HL-60 (cell line): ENCODE results near the gene LY9.

Experiments
- POLR2AphosphoS5 ChIP-seq: IDR thresholded peaks from 2 replicates; pipeline ENCODE4 v1.6.1; 2012; ENCODE audit warnings: low read depth
- TF ChIP-seq, protein P1 (sequence below): IDR thresholded peaks from one replicate; pipeline ENCODE4 v1.5.1; 2011; ENCODE audit warnings: low read length, control low read depth, inconsistent platforms; ENCODE audit not compliant: insufficient read depth

DNA sequence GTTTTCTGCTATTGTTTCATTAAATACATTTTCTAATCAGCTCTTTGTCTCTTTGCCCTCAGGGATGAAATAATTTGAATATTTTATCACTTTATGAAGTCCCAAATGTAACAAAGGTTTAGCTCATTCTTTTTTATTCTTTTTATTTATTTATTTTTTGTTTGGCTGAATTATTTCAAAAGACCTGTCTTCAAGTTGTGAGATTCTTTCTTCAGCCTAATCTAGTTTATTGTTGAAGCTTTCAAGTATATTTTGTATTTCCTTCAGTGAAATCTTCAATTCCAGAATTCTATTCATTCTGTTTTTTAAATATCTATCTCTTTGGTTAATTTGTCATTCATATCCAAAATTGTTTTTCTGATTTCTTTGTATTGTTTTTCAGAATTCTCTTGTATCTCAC, 10.8 kb downstream of the LY9 start:
- TF ChIP-seq, protein P1, sequence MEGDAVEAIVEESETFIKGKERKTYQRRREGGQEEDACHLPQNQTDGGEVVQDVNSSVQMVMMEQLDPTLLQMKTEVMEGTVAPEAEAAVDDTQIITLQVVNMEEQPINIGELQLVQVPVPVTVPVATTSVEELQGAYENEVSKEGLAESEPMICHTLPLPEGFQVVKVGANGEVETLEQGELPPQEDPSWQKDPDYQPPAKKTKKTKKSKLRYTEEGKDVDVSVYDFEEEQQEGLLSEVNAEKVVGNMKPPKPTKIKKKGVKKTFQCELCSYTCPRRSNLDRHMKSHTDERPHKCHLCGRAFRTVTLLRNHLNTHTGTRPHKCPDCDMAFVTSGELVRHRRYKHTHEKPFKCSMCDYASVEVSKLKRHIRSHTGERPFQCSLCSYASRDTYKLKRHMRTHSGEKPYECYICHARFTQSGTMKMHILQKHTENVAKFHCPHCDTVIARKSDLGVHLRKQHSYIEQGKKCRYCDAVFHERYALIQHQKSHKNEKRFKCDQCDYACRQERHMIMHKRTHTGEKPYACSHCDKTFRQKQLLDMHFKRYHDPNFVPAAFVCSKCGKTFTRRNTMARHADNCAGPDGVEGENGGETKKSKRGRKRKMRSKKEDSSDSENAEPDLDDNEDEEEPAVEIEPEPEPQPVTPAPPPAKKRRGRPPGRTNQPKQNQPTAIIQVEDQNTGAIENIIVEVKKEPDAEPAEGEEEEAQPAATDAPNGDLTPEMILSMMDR: no peak
- TF ChIP-seq POLR2AphosphoS5: no peak
